ENCODE results near the gene PCED1A.

Gene PCED1A

DNA sequence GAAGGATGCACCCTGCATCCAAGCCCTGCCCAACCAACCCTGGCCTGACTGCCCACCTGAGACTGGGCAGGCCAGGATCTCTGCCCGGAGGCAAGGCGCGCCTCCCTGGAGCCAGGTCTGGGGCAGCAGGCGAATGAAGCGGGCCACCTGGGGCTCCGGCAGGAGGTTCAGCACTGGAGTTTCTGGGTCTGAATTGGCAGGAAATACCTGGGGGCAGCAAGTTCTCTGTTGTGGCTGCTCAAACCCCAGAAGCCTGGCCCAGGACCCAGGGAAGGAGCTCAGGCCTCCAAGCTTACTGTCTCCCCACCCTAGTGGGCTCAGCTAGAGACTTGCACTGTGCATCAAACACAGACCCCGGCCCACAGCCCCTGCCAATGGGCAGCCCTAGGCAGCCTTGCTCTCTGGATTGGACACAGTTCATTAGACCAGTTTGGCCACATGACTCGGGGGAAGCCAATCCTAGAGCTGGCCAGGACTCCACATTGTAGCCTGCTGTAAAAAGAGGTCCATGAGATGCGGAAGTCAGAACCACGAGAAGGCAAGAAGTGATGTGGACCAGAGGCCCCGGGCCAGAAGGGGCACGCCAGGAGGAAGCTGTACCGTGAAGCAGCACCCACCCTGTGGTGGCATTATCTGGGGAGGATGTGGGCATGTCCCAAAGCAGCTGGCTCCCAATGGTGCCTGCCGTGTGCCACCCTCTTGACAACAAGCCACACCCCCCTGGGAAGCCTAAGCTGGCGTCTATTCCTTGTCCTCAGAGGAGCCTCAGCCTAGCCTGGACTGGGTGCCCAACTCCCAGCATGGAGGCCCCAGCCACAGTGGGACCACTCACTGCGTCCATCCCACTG lies 43.1 kb downstream of the PCED1A start:
- Histone ChIP-seq H3K4me1 (ENCODE audit: insufficient read depth, insufficient read length) (no peaks in the 10 kb centered on the region), H3K36me3 (ENCODE audit: insufficient read depth, insufficient read length, low read length) (peaks cover 54% of the 10 kb centered on the region), H3K27me3 (ENCODE audit: insufficient read depth, insufficient read length) (peaks cover 9% of the 10 kb centered on the region), H3K9ac (ENCODE audit: insufficient read length, low read depth) (no peak overlapping the region), H3K9me3 (ENCODE audit: insufficient read depth, low read length) (no peaks in the 10 kb centered on the region), H3K4me3 (ENCODE audit: insufficient read length, low read depth) (no peak overlapping the region)
- no peak for DNase-seq (ENCODE audit: low read depth, low spot score)
- TF ChIP-seq SUZ12 (IDR thresholded peaks at IDR 0.05; ENCODE audit: extremely low read depth, insufficient read depth, insufficient read length) (no peak), ZNF274 (IDR thresholded peaks at IDR 0.05; ENCODE audit: low read depth, low read length) (no peak), YY1 (IDR thresholded peaks at IDR 0.05; ENCODE audit: insufficient read depth, insufficient read length) (no peak)

GRCh38 chr20:2796011-2796660 lies 44.3 kb downstream of the PCED1A start:
- no peak for DNase-seq (ENCODE audit: low read depth, low spot score)
- Histone ChIP-seq H3K27me3 (ENCODE audit: insufficient read depth, insufficient read length) (no peaks in the 10 kb centered on the region), H3K9me3 (ENCODE audit: insufficient read depth, low read length) (no peaks in the 10 kb centered on the region), H3K4me3 (ENCODE audit: insufficient read length, low read depth) (no peak overlapping the region), H3K4me1 (ENCODE audit: insufficient read depth, insufficient read length) (no peaks in the 10 kb centered on the region), H3K9ac (ENCODE audit: insufficient read length, low read depth) (no peak overlapping the region), H3K36me3 (ENCODE audit: insufficient read depth, insufficient read length, low read length) (peaks cover 54% of the 10 kb centered on the region)
- TF ChIP-seq SUZ12 (IDR thresholded peaks at IDR 0.05; ENCODE audit: extremely low read depth, insufficient read depth, insufficient read length): no peak
- no peak for TF ChIP-seq ZNF274 (IDR thresholded peaks at IDR 0.05; ENCODE audit: low read depth, low read length)
- TF ChIP-seq YY1 (IDR thresholded peaks at IDR 0.05; ENCODE audit: insufficient read depth, insufficient read length): no peak

GRCh38 chr20:2795451-2795850 lies 45.0 kb downstream of the PCED1A start:
- no peak overlapping the region for H3K9ac ChIP-seq (ENCODE audit: insufficient read length, low read depth)
- no peaks in the 10 kb centered on the region for H3K9me3 ChIP-seq (ENCODE audit: insufficient read depth, low read length)
- no peak for DNase-seq (ENCODE audit: low read depth, low spot score)
- TF ChIP-seq ZNF274 (IDR thresholded peaks at IDR 0.05; ENCODE audit: low read depth, low read length) (no peak), SUZ12 (IDR thresholded peaks at IDR 0.05; ENCODE audit: extremely low read depth, insufficient read depth, insufficient read length) (no peak), YY1 (IDR thresholded peaks at IDR 0.05; ENCODE audit: insufficient read depth, insufficient read length) (no peak)
- peaks cover 54% of the 10 kb centered on the region for H3K36me3 ChIP-seq (ENCODE audit: insufficient read depth, insufficient read length, low read length)
- H3K4me3 ChIP-seq (ENCODE audit: insufficient read length, low read depth): no peak overlapping the region
- no peaks in the 10 kb centered on the region for H3K27me3 ChIP-seq (ENCODE audit: insufficient read depth, insufficient read length)
- no peaks in the 10 kb centered on the region for H3K4me1 ChIP-seq (ENCODE audit: insufficient read depth, insufficient read length)

- no peaks in the 10 kb centered on the region for H3K27me3 ChIP-seq (ENCODE audit: insufficient read depth, insufficient read length)
- no peaks in the 10 kb centered on the region for H3K9me3 ChIP-seq (ENCODE audit: insufficient read depth, low read length)
- DNase-seq (ENCODE audit: low read depth, low spot score): no peak
- peaks cover 54% of the 10 kb centered on the region for H3K36me3 ChIP-seq (ENCODE audit: insufficient read depth, insufficient read length, low read length)
- no peak overlapping the region for H3K9ac ChIP-seq (ENCODE audit: insufficient read length, low read depth)
- no peak overlapping the region for H3K4me3 ChIP-seq (ENCODE audit: insufficient read length, low read depth)
- TF ChIP-seq YY1 (IDR thresholded peaks at IDR 0.05; ENCODE audit: insufficient read depth, insufficient read length) (no peak), SUZ12 (IDR thresholded peaks at IDR 0.05; ENCODE audit: extremely low read depth, insufficient read depth, insufficient read length) (no peak), ZNF274 (IDR thresholded peaks at IDR 0.05; ENCODE audit: low read depth, low read length) (no peak)
- no peaks in the 10 kb centered on the region for H3K4me1 ChIP-seq (ENCODE audit: insufficient read depth, insufficient read length)
Measured at GRCh38 chr20:2794866-2795447, 45.5 kb downstream of the PCED1A start.

GRCh38 chr20:2794202-2794748 lies 46.2 kb downstream of the PCED1A start:
- no peaks in the 10 kb centered on the region for H3K9me3 ChIP-seq (ENCODE audit: insufficient read depth, low read length)
- no peak overlapping the region for H3K9ac ChIP-seq (ENCODE audit: insufficient read length, low read depth)
- TF ChIP-seq SUZ12 (IDR thresholded peaks at IDR 0.05; ENCODE audit: extremely low read depth, insufficient read depth, insufficient read length) (no peak), ZNF274 (IDR thresholded peaks at IDR 0.05; ENCODE audit: low read depth, low read length) (no peak), YY1 (IDR thresholded peaks at IDR 0.05; ENCODE audit: insufficient read depth, insufficient read length) (no peak)
- no peaks in the 10 kb centered on the region for H3K4me1 ChIP-seq (ENCODE audit: insufficient read depth, insufficient read length)
- H3K4me3 ChIP-seq (ENCODE audit: insufficient read length, low read depth): no peak overlapping the region
- H3K36me3 ChIP-seq (ENCODE audit: insufficient read depth, insufficient read length, low read length): peaks cover 54% of the 10 kb centered on the region
- H3K27me3 ChIP-seq (ENCODE audit: insufficient read depth, insufficient read length): no peaks in the 10 kb centered on the region
- DNase-seq (ENCODE audit: low read depth, low spot score): no peak

DNA sequence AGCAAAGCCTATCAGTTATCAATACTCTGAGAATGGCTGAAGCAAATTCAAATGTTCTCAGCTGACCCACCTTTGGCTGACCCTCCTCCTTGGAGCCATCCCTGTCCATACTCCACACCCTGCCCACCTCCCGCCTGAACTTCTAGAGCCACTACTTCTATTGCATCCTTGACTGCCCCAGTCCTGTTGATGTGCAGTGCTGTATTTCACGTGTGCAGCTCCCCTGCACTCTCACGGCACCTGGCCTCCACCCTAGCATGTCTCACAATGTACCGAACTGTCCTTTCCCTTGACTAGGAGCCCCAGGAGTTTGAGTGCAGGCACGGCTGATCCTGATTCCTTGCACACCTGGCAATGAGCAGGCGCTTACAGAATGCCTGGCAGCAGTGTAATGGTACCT lies 47.0 kb downstream of the PCED1A start:
- Histone ChIP-seq H3K9me3 (ENCODE audit: insufficient read depth, low read length) (no peaks in the 10 kb centered on the region), H3K9ac (ENCODE audit: insufficient read length, low read depth) (no peak overlapping the region), H3K36me3 (ENCODE audit: insufficient read depth, insufficient read length, low read length) (peaks cover 50% of the 10 kb centered on the region), H3K4me1 (ENCODE audit: insufficient read depth, insufficient read length) (no peaks in the 10 kb centered on the region), H3K4me3 (ENCODE audit: insufficient read length, low read depth) (no peak overlapping the region), H3K27me3 (ENCODE audit: insufficient read depth, insufficient read length) (no peaks in the 10 kb centered on the region)
- TF ChIP-seq SUZ12 (IDR thresholded peaks at IDR 0.05; ENCODE audit: extremely low read depth, insufficient read depth, insufficient read length) (no peak), YY1 (IDR thresholded peaks at IDR 0.05; ENCODE audit: insufficient read depth, insufficient read length) (no peak), ZNF274 (IDR thresholded peaks at IDR 0.05; ENCODE audit: low read depth, low read length) (no peak)
- no peak for DNase-seq (ENCODE audit: low read depth, low spot score)

All from NT2/D1 (cell line).